22Rv1 (cell line): ENCODE measurements around the gene UGT1A8.
"Not testable (repeated sequence)": the region's sequence is repeated elsewhere in the genome, so short reads cannot be mapped to it uniquely, and the experiment has no call there.

ENCODE experiments used
- H3K27ac ChIP-seq: fragments of 450-650 bp; 2 replicates; pipeline ENCODE4 v1.5.1; 2017
- ZFX ChIP-seq: fragments of 450-650 bp; IDR thresholded peaks from 2 replicates; pipeline ENCODE4 v1.6.1; 2017; ENCODE audit warnings: antibody characterized with exemption, borderline replicate concordance
- TF ChIP-seq, protein P1 (sequence below): fragments of 450-650 bp; IDR thresholded peaks from 2 replicates; pipeline ENCODE4 v1.5.1; 2017; ENCODE audit warnings: mild to moderate bottlenecking

UGT1A8 gene

DNA sequence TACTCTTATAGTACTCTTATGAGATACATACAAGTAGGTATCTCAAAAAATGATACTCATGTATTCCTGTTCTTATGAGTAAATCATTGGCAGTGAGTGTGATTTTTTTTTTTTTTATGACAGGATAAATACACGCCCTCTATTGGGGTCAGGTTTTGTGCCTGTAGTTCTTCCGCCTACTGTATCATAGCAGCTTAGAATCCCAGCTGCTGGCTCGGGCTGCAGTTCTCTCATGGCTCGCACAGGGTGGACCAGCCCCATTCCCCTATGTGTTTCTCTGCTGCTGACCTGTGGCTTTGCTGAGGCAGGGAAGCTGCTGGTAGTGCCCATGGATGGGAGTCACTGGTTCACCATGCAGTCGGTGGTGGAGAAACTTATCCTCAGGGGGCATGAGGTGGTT is at the start of gene UGT1A8:
TSS of gene UGT1A8 (plus strand) at position 158 of the 400 bp plus-strand sequence. CDS start at position 233, 75 bp downstream.
- not testable (repeated sequence) for H3K27ac ChIP-seq

DNA sequence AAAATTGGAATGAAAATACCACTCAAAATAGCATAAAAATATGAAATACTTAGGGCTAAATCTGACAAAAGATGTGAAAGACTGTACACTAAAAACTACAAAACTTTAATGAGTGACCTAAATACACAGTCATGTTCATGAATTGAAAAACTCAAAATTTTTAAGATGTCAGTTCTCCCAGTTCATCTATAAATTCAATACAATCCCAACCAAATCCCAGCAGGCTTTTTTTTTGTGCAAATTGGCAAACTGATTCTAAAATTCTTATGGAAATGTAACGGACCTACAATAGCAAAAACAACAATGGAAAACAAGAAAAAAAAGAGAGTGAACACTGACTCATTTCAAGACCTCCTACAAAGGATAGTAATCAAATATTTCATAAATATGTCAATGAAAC is 46.4 kb upstream of the UGT1A8 start:
- H3K27ac ChIP-seq = no peak overlapping the region
- TF ChIP-seq, protein P1, sequence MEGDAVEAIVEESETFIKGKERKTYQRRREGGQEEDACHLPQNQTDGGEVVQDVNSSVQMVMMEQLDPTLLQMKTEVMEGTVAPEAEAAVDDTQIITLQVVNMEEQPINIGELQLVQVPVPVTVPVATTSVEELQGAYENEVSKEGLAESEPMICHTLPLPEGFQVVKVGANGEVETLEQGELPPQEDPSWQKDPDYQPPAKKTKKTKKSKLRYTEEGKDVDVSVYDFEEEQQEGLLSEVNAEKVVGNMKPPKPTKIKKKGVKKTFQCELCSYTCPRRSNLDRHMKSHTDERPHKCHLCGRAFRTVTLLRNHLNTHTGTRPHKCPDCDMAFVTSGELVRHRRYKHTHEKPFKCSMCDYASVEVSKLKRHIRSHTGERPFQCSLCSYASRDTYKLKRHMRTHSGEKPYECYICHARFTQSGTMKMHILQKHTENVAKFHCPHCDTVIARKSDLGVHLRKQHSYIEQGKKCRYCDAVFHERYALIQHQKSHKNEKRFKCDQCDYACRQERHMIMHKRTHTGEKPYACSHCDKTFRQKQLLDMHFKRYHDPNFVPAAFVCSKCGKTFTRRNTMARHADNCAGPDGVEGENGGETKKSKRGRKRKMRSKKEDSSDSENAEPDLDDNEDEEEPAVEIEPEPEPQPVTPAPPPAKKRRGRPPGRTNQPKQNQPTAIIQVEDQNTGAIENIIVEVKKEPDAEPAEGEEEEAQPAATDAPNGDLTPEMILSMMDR = no peak
- no peak for TF ChIP-seq ZFX

DNA sequence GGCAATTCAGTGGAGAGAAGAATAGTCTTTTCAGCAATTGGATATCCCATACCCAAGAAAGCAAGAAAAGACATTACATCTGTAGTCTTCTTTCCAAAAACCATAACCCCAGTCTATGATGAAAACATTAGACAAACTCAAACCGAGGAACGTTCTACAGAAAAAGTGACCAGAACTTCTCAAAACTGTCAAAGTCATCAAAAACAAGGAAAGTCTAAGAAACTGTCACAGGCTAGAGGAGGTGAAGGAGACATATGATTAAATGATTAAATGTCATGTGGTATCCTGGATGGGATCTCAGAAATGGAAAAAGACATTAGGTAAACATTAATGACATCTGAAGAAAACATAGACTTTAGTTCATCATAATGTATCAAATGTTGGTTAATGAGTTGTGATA is 46.0 kb upstream of the UGT1A8 start:
- TF ChIP-seq ZFX = no peak
- TF ChIP-seq, protein P1 = no peak
- no peak overlapping the region for H3K27ac ChIP-seq

DNA sequence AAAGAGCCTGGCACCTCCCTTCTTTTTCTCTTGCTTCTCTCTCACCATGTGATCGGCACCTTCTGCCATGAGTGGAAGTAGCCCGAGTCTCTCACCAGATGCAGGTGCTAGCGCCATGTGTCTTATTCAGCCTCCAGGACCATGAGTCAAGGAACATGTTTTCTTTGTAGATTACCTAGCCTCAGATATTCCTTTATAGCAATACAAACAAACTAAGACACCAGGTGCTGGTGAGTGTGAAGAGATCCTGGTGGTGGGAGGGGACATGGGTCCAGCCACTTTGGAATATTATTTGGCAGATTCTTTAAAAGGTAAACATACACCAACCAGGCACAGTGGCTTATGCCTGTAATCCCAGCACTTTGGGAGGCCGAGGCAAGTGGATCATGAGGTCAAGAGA is 45.0 kb upstream of the UGT1A8 start:
- TF ChIP-seq ZFX = no peak
- TF ChIP-seq, protein P1 = no peak

DNA sequence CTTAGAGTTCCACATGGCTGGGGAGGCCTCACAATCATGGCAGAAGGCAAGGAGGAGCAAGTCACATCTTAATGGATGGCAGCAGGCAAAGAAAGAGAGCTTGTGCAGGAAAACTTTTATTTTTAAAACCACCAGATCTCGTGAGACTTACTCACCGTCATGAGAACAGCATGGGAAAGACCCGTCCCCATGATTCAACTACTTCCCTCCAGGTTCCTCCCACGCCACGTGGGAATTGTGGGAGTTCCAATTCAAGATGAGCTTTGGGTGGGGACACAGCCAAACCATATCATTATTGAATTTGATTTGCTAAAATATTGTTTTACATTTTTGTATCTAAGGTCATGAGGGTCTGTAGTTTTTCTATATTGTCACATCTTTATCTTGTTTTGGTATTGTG is 40.1 kb upstream of the UGT1A8 start:
- not testable (repeated sequence) for H3K27ac ChIP-seq

More for the DNA sequence above, 45.0 kb upstream of the UGT1A8 start:
- no peak overlapping the region for H3K27ac ChIP-seq

DNA sequence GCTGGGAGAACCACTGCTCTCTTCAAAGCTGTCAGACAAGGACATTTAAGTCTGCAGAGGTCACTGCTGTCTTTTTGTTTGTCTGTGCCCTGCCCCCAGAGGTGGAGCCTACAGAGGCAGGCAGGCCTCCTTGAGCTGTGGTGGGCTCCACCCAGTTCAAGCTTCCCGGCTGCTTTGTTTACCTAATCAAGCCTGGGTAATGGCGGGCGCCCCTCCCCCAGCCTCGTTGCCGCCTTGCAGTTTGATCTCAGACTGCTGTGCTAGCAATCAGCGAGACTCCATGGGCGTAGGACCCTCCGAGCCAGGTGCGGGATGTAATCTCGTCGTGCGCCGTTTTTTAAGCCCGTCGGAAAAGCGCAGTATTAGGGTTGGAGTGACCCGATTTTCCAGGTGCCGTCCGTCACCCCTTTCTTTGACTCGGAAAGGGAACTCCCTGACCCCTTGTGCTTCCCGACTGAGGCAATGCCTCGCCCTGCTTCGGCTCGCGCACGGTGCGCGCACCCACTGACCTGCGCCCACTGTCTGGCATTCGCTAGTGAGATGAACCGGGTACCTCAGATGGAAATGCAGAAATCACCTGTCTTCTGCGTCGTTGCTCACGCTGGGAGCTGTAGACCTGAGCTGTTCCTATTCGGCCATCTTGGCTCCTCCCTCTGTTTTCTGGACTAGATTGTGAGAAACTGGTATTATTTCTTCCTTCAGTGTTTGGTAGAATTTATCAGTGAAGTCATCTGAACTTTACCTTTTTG is 34.0 kb upstream of the UGT1A8 start:
- not testable (repeated sequence) for H3K27ac ChIP-seq

DNA sequence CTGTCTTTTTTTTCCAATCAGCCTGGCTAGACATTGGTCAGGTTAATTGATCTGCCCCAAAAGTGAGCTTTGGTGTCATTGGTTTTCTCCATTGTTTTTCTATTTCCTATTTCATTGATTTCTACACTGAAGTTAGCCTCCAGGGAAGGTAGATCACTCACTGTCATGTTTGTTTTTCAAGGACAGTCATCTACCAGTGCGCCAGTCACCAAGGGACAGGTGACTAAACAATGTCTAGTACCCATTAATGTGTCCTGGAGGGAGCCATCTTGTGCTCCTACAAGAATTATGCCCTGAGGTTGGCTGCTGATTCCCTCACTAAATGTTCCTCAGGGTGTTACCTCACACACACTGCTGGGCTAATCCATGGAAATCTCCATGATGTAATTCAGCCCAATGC is 33.2 kb upstream of the UGT1A8 start:
- no peak for TF ChIP-seq ZFX
- TF ChIP-seq, protein P1 = no peak
- no peak overlapping the region for H3K27ac ChIP-seq

DNA sequence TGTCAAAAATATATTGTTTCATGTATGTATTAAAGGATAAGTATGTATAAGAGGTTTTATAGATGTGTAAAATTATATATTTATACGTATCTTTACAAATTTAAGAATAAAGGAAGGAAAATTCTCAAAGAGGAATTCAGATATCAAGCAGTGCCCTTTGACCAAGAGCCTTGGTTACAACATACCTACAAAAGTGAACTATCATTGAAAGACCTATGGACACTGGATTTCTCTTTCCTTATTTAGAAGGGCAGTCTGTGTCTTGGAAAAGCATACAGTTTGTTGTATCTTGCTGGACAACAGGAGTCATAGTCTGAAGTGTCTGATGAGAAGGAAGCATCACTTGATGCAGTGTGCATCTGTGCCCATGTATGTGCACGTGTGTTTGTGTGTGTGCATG is 29.0 kb upstream of the UGT1A8 start:
- no peak overlapping the region for H3K27ac ChIP-seq
- TF ChIP-seq, protein P1 = no peak
- TF ChIP-seq ZFX = no peak

DNA sequence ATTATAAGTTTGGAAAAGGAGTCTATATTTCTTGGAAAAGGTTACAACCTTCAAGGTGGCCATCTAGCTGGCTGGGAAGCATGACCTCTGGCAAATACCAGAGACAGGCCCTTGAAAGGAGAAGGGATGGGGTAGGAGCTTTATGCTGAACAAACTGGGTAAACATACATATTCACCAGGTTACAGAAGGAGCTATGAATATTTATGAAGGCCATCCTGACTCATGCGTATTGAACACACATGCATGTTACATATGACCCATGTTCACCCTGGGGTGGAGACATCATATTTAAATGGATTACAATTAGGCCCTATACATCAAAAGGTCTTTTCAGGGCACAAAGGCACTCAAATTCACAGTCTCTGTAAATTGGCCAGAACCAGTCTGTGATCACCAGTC is 24.7 kb upstream of the UGT1A8 start:
- not testable (repeated sequence) for H3K27ac ChIP-seq
